ENCODE results near the gene SLC25A28. TPM values are rescaled to one million over a fixed set of nuclear protein-coding genes. Genes with fewer than 3 reads are reported as not detected.
"Not testable (repeated sequence)": the region's sequence is repeated elsewhere in the genome, so short reads cannot be mapped to it uniquely, and the experiment has no call there.

The SLC25A28 gene
- total RNA-seq, 2 experiments from 2014 or later: 43.6 to 44.7 TPM

GRCh38 chr10:99629625-99629978, 9.4 kb upstream of the SLC25A28 start:
- Mint-ChIP-seq H3K4me3 (no peak overlapping the region), H3K27ac (no peak overlapping the region), H3K4me1 (ENCODE audit: low read depth) (no peaks in the 10 kb centered on the region), H3K9me3 (no peaks in the 10 kb centered on the region), H3K36me3 (ENCODE audit: low read depth) (no peaks in the 10 kb centered on the region), H3K27me3 (peaks cover 13% of the 10 kb centered on the region)
- ChIA-PET CTCF (interaction anchor here (1.0 to 3.7 kb wide), 3 partner anchors 8 to 81 kb away, joined by 3 to 15 read pairs (median 3); no protein-coding TSS in a partner anchor), POLR2A (no interaction called here)
- no peak for DNase-seq
- ATAC-seq: no peak
- no peak for TF ChIP-seq CTCF (IDR thresholded peaks at IDR 0.05)
- intact Hi-C loops (cut with micrococcal nuclease): no loop called here

GRCh38 chr10:99628923-99629624, 8.8 kb upstream of the SLC25A28 start:
- intact Hi-C loops (cut with micrococcal nuclease): no loop called here
- Mint-ChIP-seq H3K27ac (no peak overlapping the region), H3K27me3 (peaks cover 10% of the 10 kb centered on the region), H3K4me1 (ENCODE audit: low read depth) (no peaks in the 10 kb centered on the region), H3K9me3 (no peaks in the 10 kb centered on the region), H3K4me3 (no peak overlapping the region), H3K36me3 (ENCODE audit: low read depth) (no peaks in the 10 kb centered on the region)
- CTCF ChIA-PET: interaction anchor here (1.3 kb wide), 1 partner anchor 7 kb away, joined by 3 read pairs; no protein-coding TSS in a partner anchor
- TF ChIP-seq CTCF (IDR thresholded peaks at IDR 0.05): no peak
- POLR2A ChIA-PET: no interaction called here
- ATAC-seq: no peak
- no peak for DNase-seq

GRCh38 chr10:99625124-99625523, 4.9 kb upstream of the SLC25A28 start:
- intact Hi-C loops (cut with micrococcal nuclease); H3K9me3 Mint-ChIP-seq; H3K27ac Mint-ChIP-seq; H3K4me1 Mint-ChIP-seq (ENCODE audit: low read depth); H3K36me3 Mint-ChIP-seq (ENCODE audit: low read depth); H3K27me3 Mint-ChIP-seq; H3K4me3 Mint-ChIP-seq; DNase-seq; ATAC-seq: not testable (repeated sequence)
- ChIA-PET POLR2A (interaction anchor here (1.1 kb wide), 1 partner anchor 77 kb away, joined by 3 read pairs; no protein-coding TSS in a partner anchor), CTCF (interaction anchor here (1.4 to 1.5 kb wide), 4 partner anchors 9 to 65 kb away, joined by 3 to 4 read pairs (median 4); no protein-coding TSS in a partner anchor)

- Mint-ChIP-seq H3K9me3 (no peaks in the 10 kb centered on the region), H3K27me3 (no peaks in the 10 kb centered on the region), H3K4me1 (ENCODE audit: low read depth) (peaks cover 8% of the 10 kb centered on the region), H3K27ac (no peak overlapping the region), H3K4me3 (no peak overlapping the region), H3K36me3 (ENCODE audit: low read depth) (peaks cover 5% of the 10 kb centered on the region)
- ATAC-seq (no peak), DNase-seq (no peak)
- CTCF ChIA-PET: interaction anchor here (1.1 to 3.5 kb wide), 2 partner anchors 12 to 36 kb away, joined by 5 to 22 read pairs; partner anchors contain the start of gene ENTPD7
- intact Hi-C loops (cut with micrococcal nuclease): loop anchor here (5.0 kb wide), 2 partner anchors 33 to 88 kb away; partner anchors contain the start of gene ENTPD7
- POLR2A ChIA-PET: interaction anchor here (0.6 to 6.2 kb wide), 2 partner anchors 30 to 35 kb away, joined by 3 to 39 read pairs; partner anchors contain the start of gene ENTPD7
- TF ChIP-seq CTCF (IDR thresholded peaks at IDR 0.05): peak; percentile 27
Observed at GRCh38 chr10:99623919-99624318, 3.7 kb upstream of the SLC25A28 start.

GRCh38 chr10:99621454-99622251, 1.4 kb upstream of the SLC25A28 start:
- ChIA-PET POLR2A (interaction anchor here (1.0 to 6.2 kb wide), 5 partner anchors 37 to 191 kb away, joined by 3 to 39 read pairs (median 26); partner anchors contain the start of genes COX15, CUTC, ENTPD7 and GOT1), CTCF (interaction anchor here (0.6 to 3.5 kb wide), 7 partner anchors 8 to 1154 kb away, joined by 3 to 22 read pairs (median 4); partner anchors contain the start of genes COX15 and CUTC)
- ATAC-seq (no peak), DNase-seq (no peak)
- no peak for TF ChIP-seq CTCF (IDR thresholded peaks at IDR 0.05)
- Mint-ChIP-seq H3K4me1 (ENCODE audit: low read depth) (peaks cover 30% of the 10 kb centered on the region), H3K27me3 (no peaks in the 10 kb centered on the region), H3K27ac (peak overlapping the region; percentile 92), H3K36me3 (ENCODE audit: low read depth) (peaks cover 11% of the 10 kb centered on the region), H3K4me3 (peak overlapping the region; percentile 79), H3K9me3 (no peaks in the 10 kb centered on the region)
- intact Hi-C loops (cut with micrococcal nuclease): loop anchor here (2.0 to 5.0 kb wide), 3 partner anchors 36 to 191 kb away; partner anchors contain the start of genes ENTPD7 and GOT1

Measured in activated CD8-positive, alpha-beta T cell treated with anti-CD3 and anti-CD28 coated beads for 36 hours (primary cell).